Thyroid gland (tissue), 4 donors: ENCODE results near the gene IFRD1.

Experiments used
- POLR2A ChIP-seq, 2 donors: fragments of 450-650 bp; IDR thresholded peaks; one replicate each; pipeline ENCODE4 v1.6.1; 2017; ENCODE audit warnings: antibody characterized with exemption in 2 of 2, mild to moderate bottlenecking in 2 of 2, moderate library complexity in 1 of 2
- TF ChIP-seq, protein P1 (sequence below), 6 experiments: fragments of 200-600 bp in 3 of 6; fragments of 450-650 bp in 3 of 6; sonication (generic) in 3 of 6; IDR thresholded peaks; one replicate each; pipeline ENCODE4 v1.5.1; 2016 to 2019; ENCODE audit warnings: antibody characterized with exemption in 6 of 6, mild to moderate bottlenecking in 2 of 6, inconsistent platforms in 1 of 6, moderate library complexity in 1 of 6

DNA sequence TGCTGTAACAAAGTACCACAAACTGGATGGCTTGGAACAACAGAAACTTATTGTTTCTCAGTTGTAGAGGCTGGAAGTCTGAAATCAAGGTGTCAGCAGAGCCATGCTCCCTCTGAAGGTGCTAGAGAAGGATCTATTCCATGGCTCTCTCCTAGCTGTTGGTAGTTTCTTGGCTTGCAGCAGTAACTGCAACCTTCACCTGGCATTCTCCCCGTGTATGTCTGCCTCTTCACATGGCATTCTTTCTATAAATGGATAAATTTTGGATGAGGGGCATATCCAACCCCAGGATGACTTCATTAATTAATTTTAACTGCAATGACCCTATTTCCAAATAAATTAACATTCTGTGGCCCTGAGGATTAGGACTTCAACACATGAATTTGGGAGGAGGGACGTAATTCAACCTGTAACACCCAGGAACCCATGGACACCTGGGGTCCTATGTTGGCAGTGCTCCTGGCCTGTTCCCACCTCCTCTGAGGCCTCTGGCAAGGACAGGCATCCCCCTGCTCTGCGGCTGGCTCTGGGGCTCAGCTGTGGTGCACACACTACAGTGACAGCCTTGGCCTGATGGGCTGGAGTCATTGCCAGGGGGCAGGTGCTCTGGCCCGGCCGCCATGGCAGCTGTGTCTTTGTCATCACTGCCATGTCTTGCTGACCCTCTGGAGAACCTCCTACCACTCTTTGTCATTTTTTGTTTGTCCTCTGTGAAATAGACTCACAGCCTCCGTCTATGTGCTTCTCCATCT, 61.4 kb downstream of the IFRD1 start:
- TF ChIP-seq, protein P1, sequence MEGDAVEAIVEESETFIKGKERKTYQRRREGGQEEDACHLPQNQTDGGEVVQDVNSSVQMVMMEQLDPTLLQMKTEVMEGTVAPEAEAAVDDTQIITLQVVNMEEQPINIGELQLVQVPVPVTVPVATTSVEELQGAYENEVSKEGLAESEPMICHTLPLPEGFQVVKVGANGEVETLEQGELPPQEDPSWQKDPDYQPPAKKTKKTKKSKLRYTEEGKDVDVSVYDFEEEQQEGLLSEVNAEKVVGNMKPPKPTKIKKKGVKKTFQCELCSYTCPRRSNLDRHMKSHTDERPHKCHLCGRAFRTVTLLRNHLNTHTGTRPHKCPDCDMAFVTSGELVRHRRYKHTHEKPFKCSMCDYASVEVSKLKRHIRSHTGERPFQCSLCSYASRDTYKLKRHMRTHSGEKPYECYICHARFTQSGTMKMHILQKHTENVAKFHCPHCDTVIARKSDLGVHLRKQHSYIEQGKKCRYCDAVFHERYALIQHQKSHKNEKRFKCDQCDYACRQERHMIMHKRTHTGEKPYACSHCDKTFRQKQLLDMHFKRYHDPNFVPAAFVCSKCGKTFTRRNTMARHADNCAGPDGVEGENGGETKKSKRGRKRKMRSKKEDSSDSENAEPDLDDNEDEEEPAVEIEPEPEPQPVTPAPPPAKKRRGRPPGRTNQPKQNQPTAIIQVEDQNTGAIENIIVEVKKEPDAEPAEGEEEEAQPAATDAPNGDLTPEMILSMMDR (IDR thresholded peaks at IDR 0.05): no peak
- no peak for TF ChIP-seq POLR2A (IDR thresholded peaks at IDR 0.05)
